Measurements from ENCODE around the gene RASA2. TPM values are rescaled to one million over a fixed set of nuclear protein-coding genes. Genes with fewer than 3 reads are reported as not detected.
A peak's percentile ranks its signal among the peaks of the same experiment; 100 is the strongest.

RASA2 gene
- 10 to 100 TPM in 8 of 10 donors, 1 to 10 TPM in 2; 6.7 to 17.4 (median 12.1) TPM for polyA plus RNA-seq (ENCODE audit: insufficient read length in 10 of 10)
- long read RNA-seq, donor 1, result 0 reads
- long read RNA-seq, donor 2, result 0 reads
- long read RNA-seq, donor 3, result 0 reads
- long read RNA-seq, donor 4, result 0 reads
- long read RNA-seq, donor 5, result 0 reads
- long read RNA-seq, donor 6, result 0 reads
- long read RNA-seq, donor 7, result 0 reads
- long read RNA-seq, donor 8, result 0 reads
- long read RNA-seq, donor 9, result 0 reads

- peak; percentile 70 to 90 (median 75) for DNase-seq
Measured at GRCh38 chr3:141486746-141487520, at the start of gene RASA2. TSS of gene RASA2 (plus strand) at chr3:141487027. CDS start at chr3:141487084, 57 bp downstream.

GRCh38 chr3:141439589-141439988 lies 47.2 kb upstream of the RASA2 start:
- DNase-seq, result no peak

DNA sequence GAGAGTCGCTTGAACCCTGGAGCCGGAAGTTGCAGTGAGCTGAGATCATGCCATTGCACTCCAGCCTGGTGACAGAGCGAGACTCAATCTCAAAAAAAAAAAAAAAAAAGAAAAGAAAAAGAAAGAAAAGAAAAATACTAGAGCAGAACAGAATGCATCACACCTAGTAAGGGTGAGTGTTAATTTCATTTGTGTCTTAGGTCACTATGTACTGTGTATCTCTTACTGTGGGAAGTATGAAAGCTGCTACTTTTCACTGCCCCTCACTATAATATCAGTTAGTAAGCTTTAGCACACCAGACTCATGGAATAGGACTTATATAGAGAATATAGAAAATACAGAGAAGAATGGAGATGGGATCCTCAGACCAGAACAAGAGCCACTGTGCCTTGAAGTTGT lies 45.9 kb upstream of the RASA2 start:
- no peak for DNase-seq

GRCh38 chr3:141441381-141442364 lies 45.2 kb upstream of the RASA2 start:
- peak in 2 of 3 donors; percentile 30 to 51 for DNase-seq

- DNase-seq, result peak in 2 of 3 donors; percentile 22 to 56
Measured at GRCh38 chr3:141442446-141442845, 44.4 kb upstream of the RASA2 start.

GRCh38 chr3:141442914-141443313 lies 43.9 kb upstream of the RASA2 start:
- DNase-seq, result no peak

DNA sequence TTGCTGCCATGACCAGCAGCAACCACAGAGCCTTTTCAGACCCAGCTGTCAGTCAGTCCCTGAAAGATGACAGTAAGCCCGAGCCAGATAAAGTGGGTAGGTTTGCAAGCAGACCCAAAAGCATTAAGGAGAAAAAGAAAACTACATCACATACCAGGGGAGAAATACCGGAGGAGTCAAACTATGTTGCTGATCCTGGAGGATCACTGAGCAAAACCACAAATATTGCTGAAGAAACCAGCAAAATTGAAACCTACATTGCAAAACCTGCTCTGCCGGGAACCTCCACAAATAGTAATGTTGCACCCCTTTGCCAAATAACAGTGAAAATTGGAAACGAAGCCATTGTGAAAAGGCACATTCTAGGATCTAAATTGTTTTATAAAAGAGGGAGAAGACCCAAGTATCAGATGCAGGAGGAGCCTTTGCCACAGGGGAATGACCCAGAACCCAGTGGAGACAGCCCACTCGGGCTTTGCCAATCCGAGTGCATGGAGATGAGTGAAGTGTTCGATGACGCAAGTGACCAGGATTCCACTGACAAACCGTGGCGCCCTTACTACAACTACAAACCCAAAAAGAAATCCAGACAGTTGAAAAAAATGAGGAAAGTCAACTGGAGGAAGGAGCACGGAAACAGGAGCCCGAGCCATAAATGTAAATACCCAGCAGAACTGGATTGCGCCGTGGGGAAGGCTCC lies 42.1 kb upstream of the RASA2 start:
- no peak for DNase-seq

DNA sequence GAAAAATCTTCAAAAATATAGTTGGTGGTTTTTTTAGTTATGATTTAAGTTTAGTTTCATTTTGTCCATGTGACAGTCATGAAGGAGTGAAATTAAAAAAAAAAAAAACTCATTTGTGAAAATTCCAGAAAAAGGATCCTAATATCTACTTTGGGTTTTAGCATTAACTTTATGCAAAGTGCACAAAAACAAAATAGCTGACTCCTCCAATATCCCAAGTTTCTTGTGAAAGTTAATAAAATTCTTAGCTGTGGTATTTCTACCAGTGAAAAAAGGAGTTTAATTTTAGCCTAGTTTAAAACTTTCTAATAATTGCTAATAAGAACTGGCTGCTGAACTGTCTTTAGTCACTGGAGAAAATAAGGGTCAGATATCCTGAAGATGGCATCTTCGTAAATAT lies 40.8 kb upstream of the RASA2 start:
- DNase-seq, result no peak

DNA sequence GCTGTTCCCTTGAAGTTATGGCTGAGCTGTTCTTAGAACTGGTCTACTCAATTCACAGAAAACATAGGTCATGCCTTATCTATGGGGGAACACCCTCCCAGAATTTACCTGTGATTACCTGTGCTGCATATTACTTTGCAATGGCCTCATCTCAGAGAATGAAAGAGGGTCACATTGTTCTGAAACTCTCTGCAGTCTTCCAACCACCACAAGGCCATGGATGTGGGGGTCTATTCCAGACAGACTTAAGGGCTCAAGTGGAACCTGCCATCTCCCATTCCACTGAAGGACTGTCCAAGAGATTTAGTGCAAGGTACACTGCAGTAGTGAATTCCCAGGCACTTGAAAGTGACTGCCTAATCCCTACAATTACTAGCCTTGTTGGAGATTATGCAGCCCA lies 40.1 kb upstream of the RASA2 start:
- DNase-seq, result no peak

GRCh38 chr3:141447383-141447782 lies 39.4 kb upstream of the RASA2 start:
- no peak for DNase-seq

DNA sequence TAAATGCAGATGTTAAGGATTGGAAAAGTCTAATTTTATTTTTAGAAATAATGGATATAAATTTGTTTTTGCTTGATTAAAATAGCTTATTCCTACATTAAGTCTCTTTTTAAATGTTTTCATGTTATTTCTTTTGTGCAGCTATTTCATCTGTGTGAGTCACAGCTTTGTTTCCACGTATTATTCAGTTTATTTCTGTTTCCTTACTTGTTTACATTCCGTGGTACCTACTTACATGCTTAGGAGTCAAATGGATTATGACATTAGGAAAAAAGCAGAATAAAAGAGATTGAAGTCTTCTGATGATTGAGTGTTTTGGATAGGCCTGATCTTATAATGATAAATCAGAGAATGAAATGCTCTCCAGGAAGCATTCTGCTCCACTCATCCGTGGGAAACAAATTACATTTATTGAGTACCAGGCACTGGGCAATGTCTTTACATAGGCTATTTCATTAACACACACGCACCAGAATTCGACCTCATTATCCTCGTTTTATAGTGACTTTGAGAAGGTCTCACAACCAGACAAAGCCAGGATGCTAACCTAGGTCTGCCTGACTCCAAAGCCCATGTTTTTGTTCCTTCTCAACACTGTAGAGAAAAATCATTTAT lies 38.1 kb upstream of the RASA2 start:
- no peak for DNase-seq

- DNase-seq, result no peak
Measured at GRCh38 chr3:141449424-141449823, 37.4 kb upstream of the RASA2 start.

DNA sequence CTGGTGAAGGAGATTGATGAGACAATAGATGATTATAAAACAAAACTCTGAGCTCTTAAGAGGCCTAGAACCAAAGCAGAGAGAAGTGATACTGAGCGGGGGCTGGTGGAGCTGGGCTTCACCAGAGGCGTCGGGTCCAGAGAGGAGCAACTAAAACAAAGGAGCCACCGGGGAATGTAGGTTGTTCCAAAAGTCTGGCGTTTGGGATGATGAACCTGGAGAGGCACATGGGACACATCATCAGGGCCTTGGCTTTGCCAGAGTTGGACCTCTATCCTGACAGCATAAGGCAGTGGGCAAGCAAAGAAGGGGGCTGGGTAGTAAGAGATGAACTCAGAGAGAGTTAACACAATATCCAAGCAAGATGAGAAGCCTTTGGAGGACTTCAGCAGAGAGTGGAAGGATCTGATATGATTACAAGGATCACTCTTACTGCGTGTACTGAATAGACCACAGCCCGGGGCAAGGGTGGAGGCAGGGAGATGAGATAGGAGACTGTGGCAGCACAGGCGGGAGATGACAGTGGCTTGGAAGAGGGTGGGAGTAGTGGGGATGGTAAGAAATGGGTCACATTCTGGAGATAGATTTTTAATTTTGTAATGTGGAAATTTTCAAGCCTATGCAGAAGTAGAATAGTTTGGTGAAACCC lies 36.0 kb upstream of the RASA2 start:
- no peak for DNase-seq

DNA sequence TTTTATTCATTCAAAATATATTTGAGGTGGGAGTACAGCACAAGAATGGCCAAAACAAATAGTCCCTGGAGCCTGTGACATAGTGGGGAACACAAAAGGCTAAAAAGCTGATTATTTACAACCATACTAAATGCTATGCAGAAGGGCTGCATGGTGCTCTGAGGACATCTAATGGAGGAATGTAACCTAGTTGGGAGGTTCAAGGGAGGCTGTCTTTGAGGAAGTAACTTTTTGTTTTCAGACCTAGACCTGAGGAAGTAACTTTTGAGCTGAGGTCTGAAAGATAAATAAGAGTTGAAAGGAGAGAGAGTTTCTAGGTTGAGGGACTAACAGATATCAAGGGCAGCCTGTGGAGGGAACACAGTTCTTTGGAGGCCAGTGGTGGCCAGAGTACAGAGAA lies 34.8 kb upstream of the RASA2 start:
- DNase-seq, result peak in 2 of 3 donors; percentile 47 to 67

- DNase-seq, result no peak
Measured at GRCh38 chr3:141452773-141453172, 34.1 kb upstream of the RASA2 start.

DNA sequence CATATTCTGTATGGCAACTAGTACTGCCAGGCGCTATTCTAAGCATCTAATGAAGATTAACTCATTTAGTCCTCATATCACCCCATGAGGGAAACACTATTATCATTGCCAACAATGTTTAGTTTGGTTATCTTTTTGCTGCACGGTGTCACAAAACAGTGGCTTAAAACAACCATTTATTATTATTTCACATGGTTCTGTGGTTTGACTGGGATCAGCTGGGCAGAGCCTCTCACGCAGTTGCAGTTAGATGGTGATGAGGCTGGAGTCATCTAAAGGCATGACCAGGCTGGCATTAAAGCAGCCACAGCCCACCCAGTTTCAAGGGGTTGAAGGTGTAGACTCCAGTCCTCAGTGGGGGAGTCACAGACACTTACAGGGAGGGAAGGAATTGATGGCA lies 32.8 kb upstream of the RASA2 start:
- DNase-seq, result no peak

GRCh38 chr3:141454906-141455602 lies 31.8 kb upstream of the RASA2 start:
- peak in 2 of 3 donors; percentile 36 to 55 for DNase-seq

GRCh38 chr3:141455603-141456300 lies 31.1 kb upstream of the RASA2 start:
- DNase-seq, result peak in 1 of 3 donors; percentile 22

- peak in 2 of 3 donors; percentile 50 to 69 for DNase-seq
Measured at GRCh38 chr3:141456301-141456625, 30.6 kb upstream of the RASA2 start.
